Lower leg skin (tissue), 3 donors: ENCODE results near the gene ATP6V0A1.

Source experiments
- POLR2A ChIP-seq, 2 donors: fragments of 450-650 bp; IDR thresholded peaks; one replicate each; pipeline ENCODE4 v1.6.1; 2016 to 2017; ENCODE audit warnings: antibody characterized with exemption in 2 of 2, mild to moderate bottlenecking in 1 of 2, moderate library complexity in 1 of 2
- TF ChIP-seq, protein P1 (sequence below), 3 donors: fragments of 450-650 bp; IDR thresholded peaks; one replicate each; pipeline ENCODE4 v1.5.1; 2016; ENCODE audit warnings: antibody characterized with exemption in 3 of 3, mild to moderate bottlenecking in 3 of 3, moderate library complexity in 2 of 3

DNA sequence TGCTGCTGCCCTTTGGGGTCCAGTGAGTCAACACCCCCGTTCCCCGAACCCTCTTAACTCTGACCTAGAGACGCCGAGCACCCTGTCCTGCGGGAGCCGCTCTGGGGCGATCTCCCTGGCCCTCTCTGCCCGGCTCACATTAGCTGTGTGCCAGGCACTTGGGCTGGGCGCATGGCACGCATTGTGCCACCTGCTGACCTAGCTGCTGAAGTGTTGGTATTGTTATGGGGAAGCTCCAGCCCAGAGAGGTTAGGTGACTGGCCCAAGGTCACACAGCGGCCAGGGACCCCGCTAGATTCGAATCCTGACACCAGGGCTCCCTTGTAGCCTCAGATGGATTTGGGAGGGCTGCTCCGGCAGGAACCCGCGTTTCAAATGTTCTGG, 95.2 kb downstream of the ATP6V0A1 start:
- TF ChIP-seq, protein P1, sequence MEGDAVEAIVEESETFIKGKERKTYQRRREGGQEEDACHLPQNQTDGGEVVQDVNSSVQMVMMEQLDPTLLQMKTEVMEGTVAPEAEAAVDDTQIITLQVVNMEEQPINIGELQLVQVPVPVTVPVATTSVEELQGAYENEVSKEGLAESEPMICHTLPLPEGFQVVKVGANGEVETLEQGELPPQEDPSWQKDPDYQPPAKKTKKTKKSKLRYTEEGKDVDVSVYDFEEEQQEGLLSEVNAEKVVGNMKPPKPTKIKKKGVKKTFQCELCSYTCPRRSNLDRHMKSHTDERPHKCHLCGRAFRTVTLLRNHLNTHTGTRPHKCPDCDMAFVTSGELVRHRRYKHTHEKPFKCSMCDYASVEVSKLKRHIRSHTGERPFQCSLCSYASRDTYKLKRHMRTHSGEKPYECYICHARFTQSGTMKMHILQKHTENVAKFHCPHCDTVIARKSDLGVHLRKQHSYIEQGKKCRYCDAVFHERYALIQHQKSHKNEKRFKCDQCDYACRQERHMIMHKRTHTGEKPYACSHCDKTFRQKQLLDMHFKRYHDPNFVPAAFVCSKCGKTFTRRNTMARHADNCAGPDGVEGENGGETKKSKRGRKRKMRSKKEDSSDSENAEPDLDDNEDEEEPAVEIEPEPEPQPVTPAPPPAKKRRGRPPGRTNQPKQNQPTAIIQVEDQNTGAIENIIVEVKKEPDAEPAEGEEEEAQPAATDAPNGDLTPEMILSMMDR (IDR thresholded peaks at IDR 0.05), result no peak
- TF ChIP-seq POLR2A (IDR thresholded peaks at IDR 0.05), result no peak
